SH-SY5Y (cell line): ENCODE data around the gene GRIK2.

ENCODE experiments used
- GATA2 ChIP-seq: IDR thresholded peaks from 2 replicates; pipeline ENCODE4 v1.6.1; 2011; ENCODE audit warnings: mild to moderate bottlenecking, low read depth, low read length
- GATA3 ChIP-seq: IDR thresholded peaks from 2 replicates; pipeline ENCODE4 v1.6.1; 2011; ENCODE audit warnings: low read depth, mild to moderate bottlenecking, low read length, moderate library complexity

GRCh38 chr6:101803136-101803535 is 409.6 kb downstream of the GRIK2 start:
- TF ChIP-seq GATA2: no peak
- no peak for TF ChIP-seq GATA3
